Left hindlimb (tissue), 1 donor: Measurements from ENCODE around the gene KLF15.
"Not testable (repeated sequence)": the region's sequence is repeated elsewhere in the genome, so short reads cannot be mapped to it uniquely, and the experiment has no call there.

Experiments used
- DNase-seq: peaks from one replicate; pipeline ENCODE4 v3.0.0-alpha.2; 2018

The KLF15 gene

GRCh38 chr3:126345641-126346460, 11.4 kb downstream of the KLF15 start:
- peak; percentile 15 for DNase-seq

- DNase-seq, result peak; percentile 24
Measured at GRCh38 chr3:126345231-126345630, 12.0 kb downstream of the KLF15 start.

GRCh38 chr3:126344380-126345041, 12.7 kb downstream of the KLF15 start:
- DNase-seq, result peak; percentile 13

GRCh38 chr3:126343649-126344035, 13.6 kb downstream of the KLF15 start:
- no peak for DNase-seq

- peak; percentile 19 for DNase-seq
Measured at GRCh38 chr3:126342991-126343648, 14.1 kb downstream of the KLF15 start.

GRCh38 chr3:126342211-126342610, 15.0 kb downstream of the KLF15 start:
- peak; percentile 23 for DNase-seq

GRCh38 chr3:126341755-126342150, 15.5 kb downstream of the KLF15 start:
- peak; percentile 6 for DNase-seq

- peak; percentile 2 for DNase-seq
Measured at GRCh38 chr3:126340943-126341754, 16.1 kb downstream of the KLF15 start.

GRCh38 chr3:126340596-126340942, 16.6 kb downstream of the KLF15 start:
- peak; percentile 16 for DNase-seq

- peak; percentile 42 for DNase-seq
Measured at GRCh38 chr3:126340081-126340511, 17.1 kb downstream of the KLF15 start.

- no peak for DNase-seq
Measured at GRCh38 chr3:126339466-126339865, 17.7 kb downstream of the KLF15 start.

GRCh38 chr3:126338790-126339288, 18.4 kb downstream of the KLF15 start:
- peak; percentile 17 for DNase-seq

- DNase-seq, result peak; percentile 5
Measured at GRCh38 chr3:126337980-126338651, 19.1 kb downstream of the KLF15 start.

- DNase-seq, result not testable (repeated sequence)
Measured at GRCh38 chr3:126331812-126332336, 25.3 kb downstream of the KLF15 start.

- DNase-seq, result no peak
Measured at GRCh38 chr3:126329927-126330725, 27.1 kb downstream of the KLF15 start.

GRCh38 chr3:126326629-126327028, 30.6 kb downstream of the KLF15 start:
- DNase-seq, result no peak

- no peak for DNase-seq
Measured at GRCh38 chr3:126322181-126322967, 34.8 kb downstream of the KLF15 start.

- no peak for DNase-seq
Measured at GRCh38 chr3:126321490-126321889, 35.7 kb downstream of the KLF15 start.

- DNase-seq, result no peak
Measured at GRCh38 chr3:126320517-126321293, 36.5 kb downstream of the KLF15 start.
